CD4-positive, alpha-beta T cell treated with Interleukin-12 subunit alpha and Interleukin-12 subunit beta, for 1 hour (primary cell): ENCODE results near the gene ZC3H18.
"Not testable (repeated sequence)": the region's sequence is repeated elsewhere in the genome, so short reads cannot be mapped to it uniquely, and the experiment has no call there.

Experiments
- DNase-seq: peaks from one replicate; pipeline ENCODE4 v3.0.0-alpha.2; 2020

The ZC3H18 gene

GRCh38 chr16:88656291-88656980 lies 86.2 kb downstream of the ZC3H18 start:
- no peak for DNase-seq

- no peak for DNase-seq
Measured at GRCh38 chr16:88657371-88657770, 87.2 kb downstream of the ZC3H18 start.

GRCh38 chr16:88658714-88659113 lies 88.5 kb downstream of the ZC3H18 start:
- DNase-seq: no peak

GRCh38 chr16:88659160-88659559 lies 89.0 kb downstream of the ZC3H18 start:
- no peak for DNase-seq

GRCh38 chr16:88661468-88661867 lies 91.3 kb downstream of the ZC3H18 start:
- no peak for DNase-seq

GRCh38 chr16:88662222-88662842 lies 92.1 kb downstream of the ZC3H18 start:
- no peak for DNase-seq

GRCh38 chr16:88662843-88663606 lies 92.8 kb downstream of the ZC3H18 start, which contains the start of gene MVD:
Gene MVD (minus strand): TSS chr16:88663091. CDS start chr16:88663080, 11 bp downstream.
- peak; percentile 96 for DNase-seq

- no peak for DNase-seq
Measured at GRCh38 chr16:88665148-88665547, 94.9 kb downstream of the ZC3H18 start.

GRCh38 chr16:88665570-88665969 lies 95.4 kb downstream of the ZC3H18 start:
- no peak for DNase-seq

- DNase-seq: no peak
Measured at GRCh38 chr16:88667461-88667860, 97.3 kb downstream of the ZC3H18 start.

GRCh38 chr16:88669493-88669892 lies 99.3 kb downstream of the ZC3H18 start:
- DNase-seq: not testable (repeated sequence)

GRCh38 chr16:88669980-88670379 lies 99.8 kb downstream of the ZC3H18 start:
- no peak for DNase-seq

- DNase-seq: no peak
Measured at GRCh38 chr16:88671806-88672205, 101.6 kb downstream of the ZC3H18 start.

- no peak for DNase-seq
Measured at GRCh38 chr16:88672776-88673175, 102.6 kb downstream of the ZC3H18 start.

GRCh38 chr16:88673716-88674379 lies 103.6 kb downstream of the ZC3H18 start:
- DNase-seq: no peak

GRCh38 chr16:88676502-88677242 lies 106.5 kb downstream of the ZC3H18 start:
- DNase-seq: no peak

GRCh38 chr16:88677721-88678120 lies 107.5 kb downstream of the ZC3H18 start:
- no peak for DNase-seq

GRCh38 chr16:88678224-88678979 lies 108.2 kb downstream of the ZC3H18 start:
- DNase-seq: no peak

GRCh38 chr16:88680554-88681083 lies 110.4 kb downstream of the ZC3H18 start:
- DNase-seq: no peak

GRCh38 chr16:88681084-88681680 lies 111.0 kb downstream of the ZC3H18 start:
- peak; percentile 61 for DNase-seq
